ENCODE measurements around the gene PTCSC3. TPM values are rescaled to one million over a fixed set of nuclear protein-coding genes. Genes with fewer than 3 reads are reported as not detected.

The PTCSC3 gene
- total RNA-seq, 1 donor from 2014 or later: not detected

GRCh38 chr14:36212987-36213386 lies 36.5 kb upstream of the PTCSC3 start:
- no peak for TF ChIP-seq CTCF (IDR thresholded peaks at IDR 0.05; ENCODE audit: unreplicated experiment)
- Mint-ChIP-seq H3K4me1 (no peaks in the 10 kb centered on the region), H3K4me3 (no peak overlapping the region), H3K9me3 (no peaks in the 10 kb centered on the region), H3K27me3 (ENCODE audit: low read depth) (peaks cover 67% of the 10 kb centered on the region), H3K27ac (no peak overlapping the region), H3K36me3 (no peaks in the 10 kb centered on the region)
- no peak for DNase-seq (ENCODE audit: low spot score in 2 of 2, unreplicated experiment in 2 of 2)

GRCh38 chr14:36212577-36212976 lies 36.1 kb upstream of the PTCSC3 start:
- H3K4me3 Mint-ChIP-seq: no peak overlapping the region
- no peak for DNase-seq (ENCODE audit: low spot score in 2 of 2, unreplicated experiment in 2 of 2)
- H3K36me3 Mint-ChIP-seq: no peaks in the 10 kb centered on the region
- no peaks in the 10 kb centered on the region for H3K9me3 Mint-ChIP-seq
- TF ChIP-seq CTCF (IDR thresholded peaks at IDR 0.05; ENCODE audit: unreplicated experiment): no peak
- peaks cover 63% of the 10 kb centered on the region for H3K27me3 Mint-ChIP-seq (ENCODE audit: low read depth)
- no peak overlapping the region for H3K27ac Mint-ChIP-seq
- H3K4me1 Mint-ChIP-seq: no peaks in the 10 kb centered on the region

- Mint-ChIP-seq H3K36me3 (no peaks in the 10 kb centered on the region), H3K4me3 (no peak overlapping the region), H3K27ac (no peak overlapping the region), H3K27me3 (ENCODE audit: low read depth) (peaks cover 36% of the 10 kb centered on the region), H3K4me1 (no peaks in the 10 kb centered on the region), H3K9me3 (peaks cover 4% of the 10 kb centered on the region)
- DNase-seq (ENCODE audit: low spot score in 2 of 2, unreplicated experiment in 2 of 2): no peak
- no peak for TF ChIP-seq CTCF (IDR thresholded peaks at IDR 0.05; ENCODE audit: unreplicated experiment)
Measured at GRCh38 chr14:36208690-36209278, 32.3 kb upstream of the PTCSC3 start.

GRCh38 chr14:36207500-36207899 lies 31.0 kb upstream of the PTCSC3 start:
- H3K27me3 Mint-ChIP-seq (ENCODE audit: low read depth): peaks cover 28% of the 10 kb centered on the region
- H3K4me1 Mint-ChIP-seq: no peaks in the 10 kb centered on the region
- no peak for DNase-seq (ENCODE audit: low spot score in 2 of 2, unreplicated experiment in 2 of 2)
- no peaks in the 10 kb centered on the region for H3K36me3 Mint-ChIP-seq
- no peak overlapping the region for H3K4me3 Mint-ChIP-seq
- H3K27ac Mint-ChIP-seq: no peak overlapping the region
- H3K9me3 Mint-ChIP-seq: peaks cover 11% of the 10 kb centered on the region
- no peak for TF ChIP-seq CTCF (IDR thresholded peaks at IDR 0.05; ENCODE audit: unreplicated experiment)

- Mint-ChIP-seq H3K4me3 (no peak overlapping the region), H3K36me3 (no peaks in the 10 kb centered on the region), H3K4me1 (no peaks in the 10 kb centered on the region), H3K27ac (no peak overlapping the region), H3K27me3 (ENCODE audit: low read depth) (peaks cover 13% of the 10 kb centered on the region), H3K9me3 (peaks cover 15% of the 10 kb centered on the region)
- DNase-seq (ENCODE audit: low spot score in 2 of 2, unreplicated experiment in 2 of 2): no peak
- TF ChIP-seq CTCF (IDR thresholded peaks at IDR 0.05; ENCODE audit: unreplicated experiment): no peak
Measured at GRCh38 chr14:36204461-36205073, 28.0 kb upstream of the PTCSC3 start.

Measured in mesothelial cell of epicardium (in vitro differentiated cells).